Activated CD8-positive, alpha-beta memory T cell treated with anti-CD3 and anti-CD28 coated beads, Interleukin-2, amount 50 U/mL, for 24 hours (primary cell): ENCODE results near the gene CDK5R2.
A peak's percentile ranks its signal among the peaks of the same experiment; 100 is the strongest.

Experiments
- DNase-seq: peaks from one replicate; pipeline ENCODE4 v3.0.0-alpha.2; 2020; ENCODE audit errors: extremely low read depth

CDK5R2 gene

DNA sequence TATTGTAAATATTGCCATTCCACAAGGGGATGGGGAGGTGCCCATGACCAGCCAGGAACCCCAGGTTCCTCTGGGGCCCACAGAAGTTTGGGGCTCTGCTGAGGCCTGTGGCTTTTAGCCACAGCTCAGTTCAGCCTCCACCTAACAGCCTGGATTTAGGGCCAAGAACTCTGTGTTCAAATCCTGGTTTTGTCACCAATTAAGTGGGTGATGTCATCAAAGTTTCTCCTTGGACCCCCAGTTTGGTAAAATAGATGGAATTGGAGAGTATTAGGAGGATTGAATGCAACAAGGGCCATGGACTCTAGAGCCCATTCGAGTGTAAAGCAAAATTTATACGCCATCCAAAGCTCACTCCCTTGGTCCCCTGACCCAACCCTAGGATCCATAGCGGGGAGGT lies 28.7 kb downstream of the CDK5R2 start:
- no peak for DNase-seq

GRCh38 chr2:218988650-218989049 lies 29.2 kb downstream of the CDK5R2 start:
- no peak for DNase-seq

- no peak for DNase-seq
Measured at GRCh38 chr2:218990052-218990451, 30.6 kb downstream of the CDK5R2 start.

- no peak for DNase-seq
Measured at GRCh38 chr2:218990612-218991011, 31.1 kb downstream of the CDK5R2 start.

GRCh38 chr2:218991674-218992168 lies 32.3 kb downstream of the CDK5R2 start:
- DNase-seq: no peak

DNA sequence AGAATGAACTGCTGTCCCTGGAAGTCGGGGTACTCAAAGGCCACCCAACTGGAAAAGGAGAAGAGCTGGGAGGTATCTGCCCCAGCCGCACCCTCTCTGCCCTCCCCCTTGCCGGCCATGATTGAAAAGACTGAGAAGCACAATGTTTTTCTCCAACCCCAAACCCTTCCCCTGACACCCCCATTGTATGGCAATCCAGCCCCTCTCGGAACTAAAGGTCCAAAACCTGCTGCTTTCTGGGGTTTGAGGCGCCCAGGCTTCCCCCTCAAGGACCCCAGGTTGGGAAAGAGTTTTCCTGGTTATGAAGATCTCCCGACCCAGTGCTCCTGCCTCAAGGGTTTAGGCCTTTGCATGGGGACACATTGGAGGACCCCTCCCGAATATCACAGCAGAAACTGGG lies 32.7 kb downstream of the CDK5R2 start:
- DNase-seq: no peak

- DNase-seq: no peak
Measured at GRCh38 chr2:218992703-218993344, 33.4 kb downstream of the CDK5R2 start.

GRCh38 chr2:218993345-218994315 lies 34.2 kb downstream of the CDK5R2 start, which contains the start of gene CRYBA2:
Gene CRYBA2 (minus strand): TSS chr2:218993422. CDS start chr2:218993176, 246 bp downstream.
- DNase-seq: no peak

GRCh38 chr2:218995561-218995960 lies 36.1 kb downstream of the CDK5R2 start:
- no peak for DNase-seq

- peak; percentile 66 for DNase-seq
Measured at GRCh38 chr2:218995972-218996711, 36.7 kb downstream of the CDK5R2 start.

DNA sequence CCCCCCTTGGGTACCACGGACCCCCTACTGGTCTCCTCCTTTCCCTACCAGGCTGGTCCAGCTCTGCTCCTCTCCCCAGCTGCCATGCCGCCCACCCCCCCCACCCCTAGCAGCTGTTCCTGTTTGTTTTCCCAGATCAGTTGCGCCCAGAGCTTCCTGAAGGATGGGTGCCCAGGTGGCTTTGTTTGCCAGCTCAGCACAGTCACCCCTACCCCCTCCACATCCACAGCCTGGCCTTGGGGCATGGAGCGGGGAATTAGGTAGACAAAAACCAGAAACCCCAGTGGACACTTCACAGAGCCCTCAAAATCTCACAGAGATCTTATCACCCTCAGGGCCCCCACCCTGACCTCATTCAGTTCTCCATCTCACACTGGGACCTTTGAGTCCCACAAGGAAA lies 37.5 kb downstream of the CDK5R2 start:
- DNase-seq: no peak

GRCh38 chr2:218997731-218998130 lies 38.3 kb downstream of the CDK5R2 start:
- no peak for DNase-seq

GRCh38 chr2:218998414-218999002 lies 39.0 kb downstream of the CDK5R2 start:
- DNase-seq: no peak

- DNase-seq: no peak
Measured at GRCh38 chr2:218999021-218999880, 39.8 kb downstream of the CDK5R2 start.

DNA sequence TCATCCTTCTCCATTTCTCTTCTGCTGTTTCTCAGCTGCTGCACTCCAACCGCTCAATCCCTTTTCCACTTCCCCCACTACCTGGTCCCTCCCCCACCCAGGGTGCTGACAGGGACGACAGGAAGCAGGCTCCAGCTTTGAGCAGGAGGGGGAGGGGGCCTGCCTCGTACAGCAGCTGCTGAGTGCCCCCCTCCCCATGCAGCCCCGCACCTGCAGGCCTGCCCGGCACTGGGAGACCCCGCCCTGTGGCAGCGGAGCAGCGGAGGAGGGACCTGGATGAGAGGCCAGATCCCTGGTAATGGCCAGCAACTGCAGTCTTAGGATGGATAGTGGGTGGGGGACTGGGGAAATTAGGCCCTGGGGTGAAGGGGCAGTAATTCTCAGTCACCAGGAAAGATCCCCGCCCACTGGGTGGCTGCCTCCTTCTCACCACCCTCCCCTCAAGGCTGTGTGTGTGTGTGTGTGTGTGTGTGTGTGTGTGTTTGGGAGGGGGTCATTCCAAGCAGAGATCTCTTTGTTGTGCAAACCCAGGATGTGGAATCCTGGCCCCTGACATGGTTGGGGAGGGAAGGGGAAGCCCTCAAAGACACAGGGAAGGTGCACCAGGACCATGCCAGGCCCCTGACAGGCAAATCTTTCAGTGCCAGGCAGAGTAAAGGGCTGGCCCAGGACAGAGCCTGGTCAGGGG lies 40.6 kb downstream of the CDK5R2 start:
- DNase-seq: no peak

DNA sequence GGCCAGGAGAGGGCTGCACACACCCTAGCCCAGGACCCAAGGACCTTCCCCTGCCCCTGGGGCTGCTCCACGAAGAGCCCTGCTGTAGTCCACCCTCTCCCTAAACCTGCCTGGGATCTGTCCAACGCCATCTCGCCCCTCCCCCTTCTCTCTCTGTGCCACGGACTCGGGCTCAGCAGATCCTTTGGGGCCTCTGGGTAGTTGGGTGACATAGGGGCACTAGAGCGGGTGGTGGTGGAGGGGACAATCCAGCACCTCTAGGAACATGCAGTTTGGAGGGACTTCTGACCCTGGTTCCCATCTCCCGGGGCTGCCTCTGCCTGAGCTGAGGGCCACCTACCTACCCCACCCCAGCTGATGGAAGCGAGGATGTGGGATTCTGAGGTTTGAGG lies 41.1 kb downstream of the CDK5R2 start:
- DNase-seq: no peak

DNA sequence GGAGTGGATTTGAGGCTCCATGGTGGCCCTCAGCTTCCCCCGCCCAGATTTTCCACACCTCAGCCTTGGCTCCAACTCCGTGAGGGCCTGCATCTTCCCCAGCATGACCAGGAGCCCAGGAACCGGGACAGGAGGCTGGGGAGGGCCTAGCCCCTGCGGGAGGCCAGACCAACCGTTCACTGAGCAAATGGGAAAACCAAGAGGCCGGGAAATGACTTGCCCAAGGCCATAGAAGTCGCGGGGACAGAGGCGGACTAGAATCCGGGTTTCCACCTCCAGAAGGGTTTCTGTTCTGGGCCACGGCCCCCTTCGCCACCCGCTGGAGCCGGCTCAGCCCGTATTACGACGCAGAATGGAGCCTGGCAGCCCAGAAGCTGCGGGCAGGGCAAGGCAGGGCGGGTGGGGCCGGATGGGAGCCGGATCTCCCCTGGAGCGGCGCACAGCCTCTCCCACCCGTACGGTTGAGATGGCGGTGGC lies 41.7 kb downstream of the CDK5R2 start:
- DNase-seq: no peak

DNA sequence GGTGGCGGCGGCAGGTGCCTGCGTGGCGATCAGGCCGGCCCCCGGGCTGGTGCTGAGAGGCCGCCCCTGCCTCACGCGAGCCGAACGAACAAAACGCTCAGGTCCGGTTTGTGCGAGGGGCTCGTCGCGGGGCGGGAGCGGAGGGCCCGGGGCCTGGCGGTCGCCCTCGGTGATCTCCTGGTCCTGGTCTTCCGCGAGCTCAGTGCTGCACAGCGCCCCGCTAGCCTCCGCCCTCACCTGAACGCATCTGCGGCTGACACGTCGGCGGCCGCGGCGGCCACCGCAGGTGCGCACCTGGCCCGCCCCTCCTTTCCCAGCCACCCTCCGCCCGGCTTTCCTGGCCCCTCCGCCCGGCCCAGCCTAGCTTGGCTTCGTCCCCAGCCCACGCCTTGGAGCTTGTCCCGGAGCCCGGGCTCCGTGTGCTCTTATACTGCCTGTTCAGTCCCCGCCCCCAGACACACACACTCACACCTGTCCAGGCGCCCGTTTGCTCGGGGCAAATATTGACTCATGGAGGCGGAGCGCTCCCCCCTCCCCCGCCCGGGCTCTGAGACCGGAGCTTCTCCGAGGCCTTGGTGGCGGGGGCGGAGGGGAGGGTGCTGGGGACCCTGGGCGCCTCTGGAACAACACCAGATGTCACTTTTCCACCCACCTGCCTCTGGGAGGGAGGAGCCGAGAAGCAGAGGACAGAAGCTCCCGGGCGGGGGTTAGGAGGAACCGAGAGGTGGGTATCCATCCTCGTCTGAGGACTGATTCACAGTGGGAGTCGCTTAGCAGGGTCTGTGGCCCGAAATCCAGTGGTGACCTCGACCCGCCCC lies 42.3 kb downstream of the CDK5R2 start:
- no peak for DNase-seq
